Activated T-cell treated with anti-CD3 and anti-CD28 coated beads for 4 hours (primary cell): ENCODE data around the gene HMGA1.

Source experiments
- DNase-seq: peaks from one replicate; pipeline ENCODE4 v3.0.0-alpha.2; 2020

Gene HMGA1

DNA sequence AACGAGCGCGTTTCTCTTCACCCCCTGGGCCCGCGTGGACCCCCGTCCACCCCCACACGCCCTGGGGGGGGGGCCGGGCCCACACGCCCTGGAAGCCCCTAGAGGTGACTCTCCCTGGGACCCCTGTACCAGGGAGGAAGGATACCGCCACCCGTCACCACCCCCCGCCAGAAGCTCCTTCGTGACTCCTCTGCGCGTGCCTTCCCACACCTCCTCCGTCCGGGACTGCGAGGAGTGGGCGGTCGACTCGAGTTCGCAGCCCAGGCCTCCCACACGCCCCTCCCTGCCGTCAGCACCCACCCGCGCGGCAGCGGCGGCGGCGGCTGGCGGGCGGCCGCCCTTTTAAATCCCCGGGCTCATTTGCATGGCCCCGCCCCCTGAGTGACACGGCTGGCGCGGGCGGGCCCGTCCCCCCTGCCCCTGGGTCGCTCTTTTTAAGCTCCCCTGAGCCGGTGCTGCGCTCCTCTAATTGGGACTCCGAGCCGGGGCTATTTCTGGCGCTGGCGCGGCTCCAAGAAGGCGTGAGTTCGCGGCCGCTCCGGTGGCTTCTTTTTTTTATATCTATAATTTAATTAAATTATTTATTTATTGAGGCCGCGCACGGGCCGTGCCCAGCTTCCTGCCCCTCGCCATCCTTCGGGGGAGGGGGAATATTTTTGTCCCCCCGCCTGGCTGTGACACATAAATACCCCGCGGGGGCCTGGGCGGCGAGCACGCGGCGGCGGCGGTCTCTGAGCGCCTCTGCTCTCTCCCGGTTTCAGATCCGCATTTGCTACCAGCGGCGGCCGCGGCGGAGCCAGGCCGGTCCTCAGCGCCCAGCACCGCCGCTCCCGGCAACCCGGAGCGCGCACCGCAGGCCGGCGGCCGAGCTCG, at the start of gene HMGA1:
TSS of gene HMGA1 (plus strand) at position 431 of the 873 bp plus-strand sequence. CDS start 3,908 bp downstream, outside the sequence.
- peak; percentile 92 for DNase-seq

- peak; percentile 50 for DNase-seq
These were observed 46.7 kb upstream of the HMGA1 start for GRCh38 chr6:34189806-34190503.

- no peak for DNase-seq
These were observed 46.1 kb upstream of the HMGA1 start for GRCh38 chr6:34190504-34191122.

DNA sequence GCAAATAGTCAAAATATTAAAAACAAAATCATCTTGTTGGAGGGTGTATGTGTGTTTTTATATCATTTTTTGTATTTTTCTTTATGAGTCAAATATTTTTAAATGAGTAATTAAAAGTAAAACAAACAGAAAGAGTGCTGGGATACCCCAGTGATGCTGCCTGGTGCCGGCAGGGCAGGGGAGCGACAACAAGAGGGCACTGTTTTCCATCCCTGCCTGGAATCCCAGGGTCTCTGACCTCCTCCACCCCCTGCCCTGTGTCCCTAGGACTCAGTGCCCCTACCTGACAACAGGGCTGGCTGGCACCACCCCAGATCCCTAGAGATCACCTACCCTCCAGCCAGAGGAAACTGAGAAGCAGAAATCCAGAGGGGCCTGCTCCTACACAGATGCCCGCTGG, 41.9 kb upstream of the HMGA1 start:
- no peak for DNase-seq

DNA sequence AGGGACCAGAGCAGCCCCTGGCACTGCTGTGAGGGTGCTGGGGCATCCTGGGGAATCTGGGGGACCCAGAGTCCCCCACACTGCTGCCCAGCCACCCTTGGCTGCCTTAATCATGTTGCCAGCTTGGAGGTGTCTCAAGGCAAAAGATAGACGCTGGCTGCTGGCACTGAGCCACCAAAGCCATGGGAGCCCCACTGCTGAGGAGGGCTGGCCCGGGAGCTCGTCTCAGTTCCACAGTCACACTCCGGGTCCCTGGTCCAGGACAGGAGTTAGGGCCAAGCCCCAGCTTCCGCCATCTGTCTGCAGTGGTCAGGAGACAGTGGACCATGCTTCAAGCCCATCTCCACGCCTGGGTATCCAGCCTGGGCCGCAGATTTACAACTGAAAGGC, 41.0 kb upstream of the HMGA1 start:
- no peak for DNase-seq

- DNase-seq: peak; percentile 88
These were observed 40.4 kb upstream of the HMGA1 start for GRCh38 chr6:34196116-34196832.

DNA sequence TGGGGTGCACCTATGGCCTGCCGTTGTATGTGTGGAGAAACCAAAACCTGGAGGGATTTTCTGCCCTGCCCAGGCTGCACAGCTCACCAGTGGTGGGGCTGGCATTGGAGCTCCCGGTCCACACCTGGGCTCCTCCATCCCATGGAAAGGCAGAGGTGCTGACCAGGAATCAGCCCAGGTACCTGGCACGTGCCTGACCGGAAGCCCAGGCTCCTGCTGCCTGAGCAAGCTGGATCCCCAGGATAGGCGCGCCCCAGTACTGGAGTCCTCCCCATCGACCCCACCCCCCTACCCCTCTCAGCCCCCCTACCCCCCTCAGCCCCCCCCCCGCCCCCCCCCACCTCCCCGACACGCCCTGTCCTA, 39.9 kb upstream of the HMGA1 start:
- no peak for DNase-seq

DNA sequence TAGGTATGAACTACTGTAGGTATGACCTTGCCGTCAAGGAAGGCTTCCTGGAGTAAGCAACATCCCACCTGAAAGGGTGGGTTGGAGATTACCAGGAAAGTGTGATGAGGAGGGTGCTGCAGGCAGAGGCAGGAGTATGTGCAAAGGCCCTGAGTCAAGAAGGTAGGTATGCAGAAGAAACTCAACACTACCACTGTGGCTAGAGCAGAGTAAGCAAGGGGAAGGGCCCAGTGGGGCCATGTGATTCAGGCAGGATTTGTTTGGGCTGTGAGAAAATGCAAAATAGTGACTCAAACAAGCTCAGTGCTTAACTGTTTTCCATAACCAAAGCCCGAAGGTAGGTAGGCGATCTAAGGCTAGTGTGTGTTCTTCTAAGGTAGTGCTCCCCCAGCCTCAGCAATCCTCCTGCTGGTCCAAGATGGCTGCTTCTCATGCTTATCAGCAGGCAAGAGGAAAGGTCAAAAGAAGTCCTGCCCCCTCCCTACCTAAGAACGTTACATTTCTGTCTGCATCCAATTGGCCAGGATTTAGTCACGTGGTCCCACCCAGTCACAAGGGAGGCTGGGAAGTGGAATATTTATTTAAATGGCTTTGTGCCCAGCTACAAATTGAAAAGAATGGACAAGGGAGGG, 36.2 kb upstream of the HMGA1 start:
- DNase-seq: no peak

DNA sequence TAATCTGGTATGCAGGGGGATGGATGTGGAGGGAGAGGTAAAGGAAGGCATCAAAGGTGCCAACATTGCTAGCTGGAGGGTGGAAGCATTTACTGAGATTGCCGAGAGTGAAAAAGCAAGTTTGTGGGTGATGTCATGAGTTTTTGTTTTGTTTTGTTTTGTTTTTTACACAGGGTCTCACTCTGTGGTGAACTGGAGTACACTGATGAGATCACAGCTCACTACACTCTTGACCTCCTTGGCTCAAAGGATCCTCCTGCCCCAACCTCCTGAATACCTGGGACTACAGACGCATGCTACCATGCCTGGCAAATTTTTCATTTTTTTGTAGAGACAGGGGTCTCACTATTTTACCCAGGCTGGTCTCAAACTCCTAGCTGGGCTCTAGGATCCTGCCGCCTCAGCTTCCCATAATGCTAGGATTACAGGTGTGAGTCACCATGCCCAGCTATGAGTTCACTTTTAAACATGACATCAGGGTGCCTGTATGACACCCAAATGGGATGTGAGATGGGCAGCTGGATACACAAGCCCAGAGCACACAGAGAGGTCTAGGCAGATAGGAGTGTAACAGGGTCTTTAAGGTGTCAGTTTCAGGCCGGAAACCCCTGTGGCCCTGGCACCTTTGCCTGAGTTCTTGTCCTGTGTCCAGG, 35.1 kb upstream of the HMGA1 start:
- no peak for DNase-seq

DNA sequence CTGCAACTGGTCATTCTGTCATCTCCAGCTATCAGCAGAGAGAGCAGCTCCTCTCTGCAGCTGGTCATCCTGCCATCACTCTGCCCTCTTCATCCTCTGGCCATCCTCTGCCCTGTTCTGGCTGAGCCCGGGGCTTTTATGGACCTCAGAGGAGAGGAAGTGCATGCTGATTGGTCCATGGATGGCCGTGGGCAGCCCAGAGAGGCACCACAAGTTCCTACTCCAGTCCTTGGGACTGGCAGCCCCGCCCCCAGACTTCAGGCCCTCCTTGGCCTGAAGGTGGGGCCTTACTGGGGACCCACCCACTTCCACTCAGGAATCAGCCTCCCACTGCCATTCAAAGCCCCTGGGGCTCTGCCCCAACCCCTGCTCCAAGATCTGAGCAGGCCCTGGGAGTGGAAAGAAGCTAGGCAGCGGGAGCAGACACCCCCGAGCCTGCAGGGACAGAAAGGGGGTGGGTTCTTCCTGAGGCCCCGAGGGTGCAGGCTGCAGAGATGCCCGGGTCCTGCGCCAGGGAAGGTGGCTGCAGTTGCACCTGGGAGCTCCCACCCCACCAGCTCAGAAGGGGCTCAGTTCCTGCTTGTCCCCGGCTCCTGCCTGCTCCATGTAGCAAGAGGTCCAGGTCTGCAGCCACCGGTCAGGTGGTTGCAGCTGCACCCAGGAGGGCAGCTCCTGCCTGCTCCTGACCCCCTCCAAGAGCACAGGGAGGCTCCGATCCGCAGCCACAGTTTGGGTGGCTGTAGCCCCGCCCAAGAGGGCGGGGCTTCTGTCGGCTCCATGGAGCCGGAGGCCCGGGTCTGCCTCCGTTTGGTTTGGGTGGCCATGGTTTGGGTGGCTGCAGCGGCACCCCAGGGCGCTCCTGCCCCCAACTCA, 34.1 kb upstream of the HMGA1 start:
- no peak for DNase-seq

DNA sequence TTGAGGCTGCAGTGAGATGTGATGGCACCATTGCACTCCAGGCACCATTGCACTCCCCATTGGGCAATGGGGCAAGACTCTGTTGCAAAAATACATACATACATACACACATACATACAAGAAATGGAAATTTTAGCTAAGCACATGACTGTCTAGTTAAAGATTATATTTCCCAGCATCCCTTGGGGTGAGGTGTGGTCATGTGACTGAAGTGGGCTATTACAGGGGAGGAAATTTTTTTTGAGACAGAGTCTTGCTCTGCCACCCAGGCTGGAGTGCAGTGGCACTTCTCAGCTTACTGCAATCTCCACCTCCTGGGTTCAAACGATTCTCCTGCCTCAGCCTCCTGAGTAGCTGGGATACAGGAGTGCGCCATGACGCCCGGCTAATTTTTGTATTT, 32.0 kb upstream of the HMGA1 start:
- no peak for DNase-seq

DNA sequence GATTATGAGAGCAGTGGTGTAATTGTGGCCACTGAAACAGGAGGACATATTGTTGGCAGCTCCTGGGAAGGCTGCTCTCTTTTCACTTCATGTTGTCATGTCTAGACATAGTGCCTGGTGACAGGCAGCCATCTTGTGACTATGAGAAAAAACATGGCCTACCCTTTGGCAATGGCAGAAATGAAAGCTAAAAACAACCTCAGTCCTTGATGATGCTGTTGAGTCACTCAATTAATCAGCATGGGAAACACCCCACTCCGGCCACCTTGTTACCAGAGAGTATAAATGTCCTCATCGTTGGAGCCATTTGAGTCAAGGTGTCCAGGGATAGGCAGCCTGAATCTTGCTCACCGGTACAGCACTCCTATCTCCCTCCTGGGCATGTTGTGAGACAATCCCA, 31.2 kb upstream of the HMGA1 start:
- DNase-seq: no peak

- DNase-seq: no peak
These were observed 30.8 kb upstream of the HMGA1 start for GRCh38 chr6:34205916-34206315.

DNA sequence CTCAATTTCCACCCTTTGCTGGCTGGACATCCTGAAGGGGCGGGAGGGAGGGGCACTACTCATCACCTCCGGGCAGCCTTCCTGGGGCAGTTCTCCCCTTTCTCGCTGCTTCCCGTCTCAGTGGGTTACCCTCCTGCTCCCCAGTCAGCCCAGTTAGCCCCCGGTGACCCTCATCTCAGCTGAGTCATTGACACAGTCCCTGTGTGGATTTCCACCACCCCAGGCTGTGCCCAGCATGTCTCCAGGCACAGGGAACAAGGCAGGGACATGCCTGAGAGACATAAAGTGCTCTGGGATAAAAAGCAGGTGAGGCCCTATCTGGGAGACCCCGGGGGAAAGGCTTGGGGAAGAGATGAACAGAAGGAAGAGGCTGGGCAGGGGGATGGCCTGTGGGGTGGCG, 29.9 kb upstream of the HMGA1 start:
- DNase-seq: no peak

DNA sequence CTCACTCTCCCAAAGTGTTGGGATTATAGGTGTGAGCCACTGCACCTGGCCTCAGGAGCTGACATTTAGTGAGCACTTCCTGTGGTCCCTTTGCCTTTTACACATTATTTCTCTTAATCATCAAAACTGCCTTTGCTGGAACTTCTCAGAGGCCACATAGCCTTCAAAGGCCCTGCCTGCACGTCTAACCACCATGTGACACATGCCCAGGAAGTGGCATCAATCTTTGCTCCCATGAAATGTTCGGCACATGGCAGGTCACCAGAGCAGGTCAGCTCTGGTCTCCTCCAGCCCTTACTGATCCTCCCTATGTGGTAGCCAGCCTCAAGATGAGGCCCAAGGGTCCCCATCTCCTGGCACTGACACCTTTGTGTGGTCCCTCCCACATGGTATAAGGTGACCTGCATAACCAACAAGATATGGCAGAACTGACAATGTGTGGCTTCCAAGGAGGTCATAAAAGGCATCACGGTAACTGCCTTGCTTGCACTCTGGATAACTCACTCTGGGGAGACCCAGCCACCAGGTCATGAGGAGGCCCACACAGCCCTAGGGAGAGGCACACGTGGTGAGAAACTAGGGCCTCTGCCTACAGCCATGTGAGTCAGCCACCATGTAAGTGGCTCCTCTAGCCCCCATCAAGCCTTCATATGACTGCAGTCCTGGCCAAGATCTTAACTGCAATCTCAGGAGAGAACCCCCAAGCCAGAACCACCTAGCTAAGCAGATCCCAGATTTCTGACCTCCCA, 28.8 kb upstream of the HMGA1 start:
- DNase-seq: no peak

GRCh38 chr6:34213772-34214171, 22.9 kb upstream of the HMGA1 start:
- no peak for DNase-seq

DNA sequence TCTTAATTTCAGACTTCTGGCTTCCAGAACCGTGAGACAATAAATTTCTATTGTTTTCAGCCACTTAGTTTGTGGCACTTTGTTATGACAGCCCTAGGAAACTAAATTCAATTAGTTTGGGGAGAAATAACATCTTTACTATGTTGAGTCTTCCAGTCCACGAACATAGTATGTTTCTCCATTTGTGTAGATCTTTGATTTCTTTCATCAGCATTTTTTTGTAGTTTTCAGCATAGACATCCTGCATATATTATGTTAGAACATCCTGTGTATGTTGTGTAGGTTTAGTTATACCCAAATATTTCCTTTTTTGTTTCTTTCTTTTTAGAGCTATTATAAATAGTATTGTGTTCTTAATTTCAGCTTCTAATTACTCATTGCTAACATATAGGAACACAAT, 18.0 kb upstream of the HMGA1 start:
- no peak for DNase-seq

DNA sequence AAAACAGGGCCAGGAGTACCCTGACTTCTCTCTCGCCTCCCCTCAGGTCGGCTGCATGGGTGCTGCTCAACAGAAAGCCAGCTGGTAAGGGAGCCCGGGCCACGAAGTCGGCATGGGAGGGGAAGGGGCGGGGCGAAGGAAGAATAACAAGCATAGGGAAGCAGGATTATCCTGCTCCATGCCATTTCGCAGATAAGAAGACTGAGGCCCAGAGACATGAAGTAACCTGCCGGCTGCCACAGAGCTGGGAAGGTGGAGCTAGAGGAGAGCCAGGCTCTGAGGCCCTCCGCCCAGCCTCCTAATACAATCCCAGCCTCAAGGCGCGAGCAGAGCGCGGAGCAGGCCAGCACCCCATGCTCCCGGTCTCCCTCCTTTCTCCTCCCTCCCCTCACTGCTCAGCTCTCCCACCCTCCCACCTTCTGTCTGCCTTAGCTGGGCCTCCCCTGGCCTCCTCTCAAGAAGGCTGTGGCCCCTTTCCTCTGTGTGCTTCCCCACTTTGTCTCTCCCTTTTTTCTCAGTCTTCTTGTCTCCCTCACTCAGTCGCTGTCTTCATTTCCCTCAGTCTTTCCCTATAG, 13.2 kb upstream of the HMGA1 start:
- no peak for DNase-seq

DNA sequence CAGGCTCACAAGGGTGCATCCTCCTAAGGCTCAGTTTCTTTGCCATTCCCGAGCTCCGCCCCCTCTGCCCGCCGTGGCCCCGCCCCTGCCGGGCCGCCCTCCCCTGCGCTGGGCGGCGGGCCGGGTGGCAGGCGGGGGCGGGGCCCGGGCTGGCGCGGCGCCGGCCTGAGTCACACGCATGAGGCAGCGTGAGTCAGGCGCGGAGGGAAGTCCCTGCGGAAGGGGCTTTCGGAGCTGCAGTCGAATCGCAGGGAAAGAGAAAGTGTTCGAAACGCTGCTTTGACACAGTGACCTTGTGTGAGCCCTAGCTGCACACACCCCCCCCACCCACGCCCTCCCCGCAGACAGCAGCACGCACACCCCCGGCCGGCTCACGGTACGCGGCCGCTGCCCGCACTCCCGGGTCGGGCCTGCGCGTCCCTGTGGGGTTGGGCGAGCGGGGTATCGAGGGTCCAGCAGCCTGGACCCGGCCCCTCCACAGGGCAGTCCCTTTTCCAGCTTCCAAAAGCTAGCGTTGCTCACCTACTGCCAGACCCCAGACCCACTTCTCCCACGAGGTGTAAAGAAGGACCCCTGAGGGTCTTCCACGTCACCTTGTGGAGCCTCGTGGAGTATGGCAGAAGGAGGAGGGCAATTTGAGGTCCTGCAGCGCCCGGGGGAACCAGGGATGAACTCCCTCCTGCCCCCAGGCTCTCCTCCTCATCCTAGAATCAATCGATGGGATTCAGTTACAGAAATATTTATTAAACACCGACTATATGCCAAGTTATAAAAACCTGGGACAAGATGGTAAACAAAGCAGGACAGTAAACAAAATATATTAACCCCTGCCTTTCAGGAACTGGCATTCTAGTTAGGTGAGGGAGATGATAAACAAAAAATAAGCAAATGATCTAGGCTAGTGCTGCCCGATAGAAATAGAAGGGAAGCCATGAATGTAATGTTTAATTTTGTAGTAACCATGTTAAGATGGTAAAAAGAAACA, 12.4 kb upstream of the HMGA1 start:
- DNase-seq: peak; percentile 94
